ENCODE data around the gene NXT1.

GRCh38 chr20:23362392-23363256, 12.0 kb downstream of the NXT1 start:
- peak in 1 of 12 donors; percentile 8 for TF ChIP-seq CTCF (IDR thresholded peaks at IDR 0.05)
- no peak for TF ChIP-seq POLR2A (IDR thresholded peaks at IDR 0.05)

Data from heart left ventricle (tissue), 13 donors.